Heart left ventricle (tissue), 13 donors: ENCODE measurements around the gene KIAA0825.

Experiments
- CTCF ChIP-seq, 12 donors: fragments of 200-600 bp; sonication (generic) in 4 of 12; IDR thresholded peaks; one replicate each; pipeline versions ENCODE4 v1.5.0 to v1.8.0; 2018 to 2022; ENCODE audit warnings: antibody characterized with exemption in 12 of 12, mild to moderate bottlenecking in 5 of 12
- POLR2A ChIP-seq, 2 donors: fragments of 450-650 bp; IDR thresholded peaks; one replicate each; pipeline ENCODE4 v1.6.1; 2017; ENCODE audit warnings: antibody characterized with exemption in 2 of 2, mild to moderate bottlenecking in 2 of 2, moderate library complexity in 2 of 2
- donor health status: ischemic (EF 13 %, LVEDD 7.1; RV severe dilation, severe dysfunction).
- donor health status: DM: no; HTN: yes; CAD: no.
- donor health status: DM: no; HTN: no; CAD: no.
- donor health status: ischemic (EF 25% LVEDD 6.9; RV normal size, moderate dysfunction).
- donor health status: ischemic (EF 25% LVEDD 5.7; RV mildly dilated, moderate dysfunction).
- donor health status: ischemic (EF 35%, LVEDD 5.7; RV mildly dilated, moderate dysfunction).
- donor health status: nonischemic (EF 11% LVEDD 7.7; RV severe dilation, severe dysfunction).
- donor health status: DM: yes; HTN: yes; CAD: no.
- donor health status: PGD.
- donor health status: ischemic (EF 29% LVEDD 5.4; RV normal size, mild dysfunction).
- donor health status: nonischemic (EF 23%, LVEDD 6.1; RV moderate dilation, normal function).

GRCh38 chr5:94385767-94386166, 232.6 kb downstream of the KIAA0825 start:
- TF ChIP-seq CTCF (IDR thresholded peaks at IDR 0.05) (no peak), POLR2A (IDR thresholded peaks at IDR 0.05) (no peak)
